BE2C (cell line): ENCODE measurements around the gene MEIOSIN.

ENCODE experiments used
- DNase-seq: peaks from one replicate; pipeline ENCODE4 v3.0.0-alpha.2; 2020
- H3K27me3 ChIP-seq: fragments of 250-450 bp; sonication (Bioruptor Pico); 2 replicates; pipeline ENCODE4 v1.5.1; 2020; ENCODE audit warnings: mild to moderate bottlenecking
- H3K36me3 ChIP-seq: fragments of 250-450 bp; sonication (Bioruptor Pico); 2 replicates; pipeline ENCODE4 v1.5.1; 2020; ENCODE audit warnings: mild to moderate bottlenecking
- H3K4me1 ChIP-seq: fragments of 250-450 bp; sonication (Bioruptor Pico); 2 replicates; pipeline ENCODE4 v1.5.1; 2020
- H3K4me3 ChIP-seq: 2 replicates; pipeline ENCODE4 v1.5.1; 2011; ENCODE audit warnings: low read depth, low read length
- H3K9me3 ChIP-seq: fragments of 250-450 bp; sonication (Bioruptor Pico); 2 replicates; pipeline ENCODE4 v1.5.1; 2020
- TF ChIP-seq, protein P1 (sequence below): IDR thresholded peaks from 2 replicates; pipeline ENCODE4 v1.5.1; 2012; ENCODE audit warnings: mild to moderate bottlenecking, low read depth, low read length

MEIOSIN gene

DNA sequence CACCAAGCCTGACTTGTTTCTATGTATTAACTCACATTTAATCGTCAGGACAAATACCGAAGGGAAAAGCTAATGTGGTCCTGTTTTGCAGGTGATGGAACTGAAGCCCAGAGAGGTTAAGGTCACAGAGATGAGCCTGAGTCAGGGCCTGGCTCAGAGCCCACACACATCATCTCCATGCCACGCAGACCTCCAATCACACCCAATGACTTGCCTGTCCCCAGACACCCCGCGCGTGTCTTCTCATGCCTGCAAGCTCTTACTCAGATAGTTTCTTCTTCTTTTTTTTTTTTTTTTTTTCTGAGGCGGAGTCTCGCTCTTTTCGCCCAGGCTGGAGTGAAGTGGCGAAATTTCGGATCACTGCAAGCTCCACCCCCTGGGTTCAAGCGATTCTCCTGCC is 19.4 kb downstream of the MEIOSIN start:
- H3K9me3 ChIP-seq: no peaks in the 10 kb centered on the region
- H3K27me3 ChIP-seq: no peaks in the 10 kb centered on the region
- no peak overlapping the region for H3K4me3 ChIP-seq
- no peaks in the 10 kb centered on the region for H3K4me1 ChIP-seq
- DNase-seq: no peak
- no peaks in the 10 kb centered on the region for H3K36me3 ChIP-seq
- TF ChIP-seq, protein P1, sequence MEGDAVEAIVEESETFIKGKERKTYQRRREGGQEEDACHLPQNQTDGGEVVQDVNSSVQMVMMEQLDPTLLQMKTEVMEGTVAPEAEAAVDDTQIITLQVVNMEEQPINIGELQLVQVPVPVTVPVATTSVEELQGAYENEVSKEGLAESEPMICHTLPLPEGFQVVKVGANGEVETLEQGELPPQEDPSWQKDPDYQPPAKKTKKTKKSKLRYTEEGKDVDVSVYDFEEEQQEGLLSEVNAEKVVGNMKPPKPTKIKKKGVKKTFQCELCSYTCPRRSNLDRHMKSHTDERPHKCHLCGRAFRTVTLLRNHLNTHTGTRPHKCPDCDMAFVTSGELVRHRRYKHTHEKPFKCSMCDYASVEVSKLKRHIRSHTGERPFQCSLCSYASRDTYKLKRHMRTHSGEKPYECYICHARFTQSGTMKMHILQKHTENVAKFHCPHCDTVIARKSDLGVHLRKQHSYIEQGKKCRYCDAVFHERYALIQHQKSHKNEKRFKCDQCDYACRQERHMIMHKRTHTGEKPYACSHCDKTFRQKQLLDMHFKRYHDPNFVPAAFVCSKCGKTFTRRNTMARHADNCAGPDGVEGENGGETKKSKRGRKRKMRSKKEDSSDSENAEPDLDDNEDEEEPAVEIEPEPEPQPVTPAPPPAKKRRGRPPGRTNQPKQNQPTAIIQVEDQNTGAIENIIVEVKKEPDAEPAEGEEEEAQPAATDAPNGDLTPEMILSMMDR: no peak

DNA sequence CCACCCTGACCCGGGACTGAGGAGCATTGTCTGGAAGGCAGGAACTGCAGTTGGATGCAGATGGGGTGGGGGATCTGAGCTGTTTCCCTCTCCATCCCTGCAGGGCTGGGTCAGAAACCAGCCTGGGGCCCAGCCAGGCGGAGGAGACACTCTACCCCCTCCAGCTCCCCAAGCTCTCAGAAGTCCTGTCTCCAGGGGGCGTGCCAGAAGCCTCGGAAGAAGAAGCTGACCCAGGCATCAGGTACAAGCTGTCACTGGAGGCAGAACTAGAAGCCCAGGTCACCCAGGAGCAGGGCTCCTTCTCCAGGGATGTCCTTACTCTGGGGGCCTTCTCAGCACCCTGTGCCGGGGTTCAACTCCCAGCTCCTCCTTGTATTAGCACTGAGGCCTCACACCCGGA is 20.3 kb downstream of the MEIOSIN start:
- H3K9me3 ChIP-seq: no peaks in the 10 kb centered on the region
- H3K4me1 ChIP-seq: no peaks in the 10 kb centered on the region
- no peak for DNase-seq
- no peaks in the 10 kb centered on the region for H3K36me3 ChIP-seq
- TF ChIP-seq, protein P1: no peak
- H3K4me3 ChIP-seq: no peak overlapping the region
- no peaks in the 10 kb centered on the region for H3K27me3 ChIP-seq

DNA sequence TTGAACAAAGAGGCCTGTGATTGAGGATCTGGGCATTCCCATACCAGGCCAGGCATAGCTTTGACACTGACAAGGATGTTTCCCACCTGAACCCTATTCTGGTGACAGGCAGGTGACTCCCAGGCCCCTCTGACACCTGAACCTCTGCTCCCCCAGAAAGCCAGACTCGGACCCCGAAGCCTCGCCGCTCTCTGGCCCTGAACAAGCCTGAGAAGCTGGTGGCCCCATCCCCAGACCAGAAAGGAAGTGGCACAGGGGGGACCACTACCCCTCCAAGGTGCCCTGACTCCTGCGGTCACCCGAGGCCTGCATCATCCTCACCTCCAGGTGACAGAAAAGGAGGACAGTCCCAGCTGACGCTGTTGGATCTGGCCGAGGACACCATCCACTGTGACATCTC is 21.1 kb downstream of the MEIOSIN start:
- TF ChIP-seq, protein P1: no peak
- no peaks in the 10 kb centered on the region for H3K36me3 ChIP-seq
- no peak overlapping the region for H3K4me3 ChIP-seq
- no peaks in the 10 kb centered on the region for H3K27me3 ChIP-seq
- no peak for DNase-seq
- no peaks in the 10 kb centered on the region for H3K9me3 ChIP-seq
- H3K4me1 ChIP-seq: no peaks in the 10 kb centered on the region

DNA sequence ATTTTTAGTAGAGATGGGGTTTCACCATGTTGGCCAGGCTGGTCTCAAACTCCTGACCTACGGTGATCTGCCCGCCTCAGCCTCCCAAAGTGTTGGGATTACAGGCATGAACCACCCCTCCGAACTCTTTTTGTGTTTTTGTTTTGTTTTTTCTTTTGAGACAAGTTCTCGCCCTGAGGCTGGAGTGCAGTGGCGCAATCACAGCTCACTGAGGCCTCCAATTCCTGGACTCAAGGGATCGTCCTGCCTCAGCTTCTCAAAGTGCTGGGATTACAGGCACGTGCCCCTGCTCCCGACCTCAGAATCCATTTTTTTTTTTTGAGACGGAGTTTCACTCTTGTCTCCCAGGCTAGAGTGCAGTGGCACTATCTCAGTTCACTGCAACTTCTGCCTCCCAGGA is 24.5 kb downstream of the MEIOSIN start:
- Histone ChIP-seq H3K9me3 (no peaks in the 10 kb centered on the region), H3K4me3 (no peak overlapping the region), H3K4me1 (no peaks in the 10 kb centered on the region), H3K27me3 (no peaks in the 10 kb centered on the region), H3K36me3 (no peaks in the 10 kb centered on the region)
- TF ChIP-seq, protein P1: no peak
- DNase-seq: no peak

DNA sequence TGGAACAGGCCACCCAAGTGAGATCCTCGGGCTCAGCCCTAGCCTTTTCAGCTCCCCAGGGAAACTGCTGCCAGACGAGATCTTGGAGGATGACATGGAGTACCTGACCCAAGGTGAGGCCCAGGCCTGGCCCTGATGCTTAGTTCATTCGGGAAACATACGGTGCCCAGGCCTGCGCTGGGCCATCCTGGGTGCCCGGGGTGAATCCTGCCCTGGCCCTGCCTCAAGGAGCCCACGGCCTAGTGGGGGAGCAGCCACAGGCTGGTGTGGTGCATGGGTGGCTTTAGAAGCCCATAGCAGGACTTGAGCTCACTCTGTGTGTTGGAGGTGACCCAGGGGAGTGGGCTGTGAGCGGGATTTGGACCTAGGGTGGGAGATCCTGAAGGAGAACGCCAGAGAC is 25.7 kb downstream of the MEIOSIN start:
- Histone ChIP-seq H3K9me3 (no peaks in the 10 kb centered on the region), H3K27me3 (no peaks in the 10 kb centered on the region), H3K4me3 (no peak overlapping the region), H3K4me1 (no peaks in the 10 kb centered on the region), H3K36me3 (no peaks in the 10 kb centered on the region)
- no peak for DNase-seq
- TF ChIP-seq, protein P1: no peak

DNA sequence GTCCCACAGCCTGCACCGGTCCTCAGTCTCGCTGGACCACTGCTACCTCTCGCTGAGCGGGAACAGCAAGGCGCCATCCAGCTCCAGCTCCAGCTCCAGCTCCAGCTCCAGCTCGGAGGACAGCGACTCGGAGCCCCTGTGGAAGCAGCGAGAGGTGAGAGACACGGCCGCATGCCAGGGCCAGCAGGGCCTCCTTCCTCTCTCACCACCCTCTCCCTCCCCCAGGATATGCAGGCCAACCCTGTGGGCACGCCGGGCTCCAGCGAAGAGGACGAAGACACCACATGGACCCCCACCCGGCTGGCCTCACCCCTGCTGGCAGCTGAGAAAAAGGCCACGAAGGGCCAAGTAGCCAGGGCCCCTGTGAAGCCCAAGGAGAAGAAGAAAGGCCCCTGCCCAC is 28.5 kb downstream of the MEIOSIN start:
- DNase-seq: no peak
- Histone ChIP-seq H3K4me1 (no peaks in the 10 kb centered on the region), H3K9me3 (no peaks in the 10 kb centered on the region), H3K36me3 (no peaks in the 10 kb centered on the region), H3K4me3 (no peak overlapping the region), H3K27me3 (peaks cover 5% of the 10 kb centered on the region; the same call in 1 of the 2 replicates)
- TF ChIP-seq, protein P1: no peak
